Ramos (cell line): ENCODE results near the gene CLCN1.

Experiments
- in situ Hi-C: fragments of 300-500 bp; cut with MboI; formaldehyde crosslinking; loops from one replicate; pipeline ENCODE4 v1.14.3; 2022; ENCODE audit warnings: low sequenced_read_pairs; ENCODE audit not compliant: unreplicated experiment

The CLCN1 gene

DNA sequence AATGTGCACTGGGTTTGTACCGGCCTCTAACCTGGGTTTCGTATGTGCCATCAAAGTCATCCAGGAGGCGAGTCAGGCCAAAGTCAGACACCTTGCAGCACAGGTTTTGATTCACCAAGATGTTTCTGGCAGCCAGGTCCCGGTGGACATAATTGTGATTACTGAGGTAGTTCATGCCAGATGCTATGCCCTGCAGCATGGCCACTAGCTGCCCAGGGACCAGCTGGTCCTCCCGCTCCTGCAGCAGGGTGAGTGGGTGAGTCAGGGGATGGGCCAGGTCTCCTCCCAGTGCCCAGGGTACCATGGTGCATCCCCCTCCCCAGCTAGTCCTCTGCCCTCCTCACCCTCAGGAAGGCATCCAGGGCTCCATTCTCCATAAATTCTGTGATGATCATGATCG, 78.9 kb downstream of the CLCN1 start:
- in situ Hi-C loops = no loop called here

DNA sequence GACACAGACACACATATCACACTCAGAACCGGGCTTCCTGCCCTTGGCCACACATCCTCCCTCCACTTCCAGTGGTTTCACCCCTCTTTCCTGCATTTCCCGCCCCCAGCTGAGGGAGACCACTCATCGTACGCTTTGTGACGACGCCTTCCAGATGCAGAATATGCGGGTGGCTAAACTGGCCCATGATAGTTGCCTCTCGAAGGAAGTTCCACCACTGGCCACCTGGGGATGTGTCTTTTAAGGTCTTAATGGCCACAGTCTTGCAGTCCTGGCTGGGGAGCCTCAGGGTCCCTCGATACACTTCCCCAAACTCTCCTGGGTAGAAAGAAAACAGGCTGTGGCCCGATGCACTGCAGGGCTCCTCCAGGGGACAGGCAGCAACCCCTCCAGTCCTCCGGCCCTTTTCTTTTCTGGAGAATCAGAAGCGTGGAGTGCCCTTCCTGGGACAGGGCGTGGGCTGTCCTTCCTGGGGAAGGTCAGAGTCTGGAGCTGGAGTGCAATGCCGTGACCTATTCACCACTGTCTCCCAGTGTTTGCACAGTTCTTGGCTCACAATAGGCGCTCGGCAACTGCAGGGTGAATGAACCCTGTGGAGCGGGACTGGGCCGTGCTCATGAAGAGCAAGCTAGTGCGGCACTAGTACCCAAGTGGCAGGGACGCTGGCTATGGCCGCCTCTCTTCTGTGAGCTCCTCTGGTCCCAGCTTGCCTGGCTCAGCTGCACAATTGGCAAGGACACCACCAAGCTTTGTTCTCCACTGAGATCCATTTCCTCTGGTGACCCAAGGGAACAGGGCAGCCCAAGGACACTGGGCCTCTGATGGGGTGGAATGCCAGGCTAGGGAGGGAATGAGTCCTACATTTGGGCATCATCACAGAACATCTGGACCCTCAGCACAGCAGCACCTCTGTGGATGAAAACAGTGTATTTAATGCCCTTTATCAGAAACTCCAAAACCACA, 79.6 kb downstream of the CLCN1 start:
- in situ Hi-C loops = no loop called here

DNA sequence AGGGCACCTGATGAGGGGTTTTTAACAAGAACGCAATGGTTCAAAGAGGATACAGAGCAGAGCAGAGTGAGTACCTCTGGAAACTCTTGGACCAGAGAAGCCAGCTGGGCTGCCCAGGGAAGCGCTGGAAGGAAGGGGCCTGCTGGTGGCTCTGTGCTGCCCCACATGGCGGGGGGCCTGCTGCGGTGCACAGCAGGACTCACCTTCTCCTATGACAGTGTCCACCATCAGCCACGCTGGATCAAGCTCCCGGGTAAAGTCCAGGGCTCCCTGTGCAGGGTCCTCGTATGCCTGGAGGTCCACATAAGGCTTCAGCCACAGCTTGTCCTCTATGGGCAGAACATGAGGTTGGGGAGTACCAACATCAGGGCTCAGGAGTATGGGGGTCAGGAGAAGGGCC, 80.3 kb downstream of the CLCN1 start:
- in situ Hi-C loops = no loop called here

DNA sequence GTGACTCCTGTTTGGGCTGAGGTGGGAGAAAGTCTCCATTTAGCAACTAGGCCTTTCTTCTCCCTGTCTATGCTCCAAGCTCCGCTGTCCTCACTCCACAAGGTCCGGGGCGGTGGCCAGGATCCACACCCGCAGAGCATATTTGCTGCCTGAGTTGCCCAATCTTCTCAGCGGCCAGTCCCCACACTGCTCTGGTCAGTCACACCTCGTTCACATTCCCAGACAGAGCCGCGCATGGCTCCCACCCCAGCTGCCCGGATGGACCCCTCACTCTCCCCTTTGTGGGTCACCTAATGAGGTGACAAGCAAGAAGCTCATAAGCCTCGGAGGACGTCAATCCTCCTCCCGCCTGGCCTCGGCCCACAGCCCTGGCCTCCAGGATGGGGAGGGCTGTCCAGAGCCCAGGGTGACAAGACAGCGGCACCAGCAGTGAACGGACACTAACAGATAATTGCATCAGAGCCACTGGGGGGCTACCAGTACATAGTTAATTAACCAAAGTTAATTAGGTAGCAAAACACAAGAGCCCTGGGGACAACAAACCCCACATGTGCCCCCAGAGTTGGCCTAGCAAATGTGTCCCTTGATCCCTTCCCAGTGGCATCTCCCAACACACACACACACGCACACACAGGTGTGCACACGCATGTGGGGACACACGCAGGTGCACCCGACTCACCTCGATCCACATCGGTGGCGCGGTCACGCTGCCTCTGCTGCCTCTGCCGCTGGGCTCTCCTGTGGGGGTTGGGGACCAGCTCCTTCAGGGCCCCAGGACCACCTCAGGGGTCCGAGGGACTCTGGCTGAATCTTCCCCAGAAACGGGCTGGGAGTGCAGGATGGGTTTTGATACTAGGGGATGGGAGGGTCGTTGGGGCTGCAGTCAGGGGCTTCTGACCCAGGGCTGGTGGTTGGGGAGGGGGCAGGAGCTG, 81.0 kb downstream of the CLCN1 start:
- in situ Hi-C loops = no loop called here

DNA sequence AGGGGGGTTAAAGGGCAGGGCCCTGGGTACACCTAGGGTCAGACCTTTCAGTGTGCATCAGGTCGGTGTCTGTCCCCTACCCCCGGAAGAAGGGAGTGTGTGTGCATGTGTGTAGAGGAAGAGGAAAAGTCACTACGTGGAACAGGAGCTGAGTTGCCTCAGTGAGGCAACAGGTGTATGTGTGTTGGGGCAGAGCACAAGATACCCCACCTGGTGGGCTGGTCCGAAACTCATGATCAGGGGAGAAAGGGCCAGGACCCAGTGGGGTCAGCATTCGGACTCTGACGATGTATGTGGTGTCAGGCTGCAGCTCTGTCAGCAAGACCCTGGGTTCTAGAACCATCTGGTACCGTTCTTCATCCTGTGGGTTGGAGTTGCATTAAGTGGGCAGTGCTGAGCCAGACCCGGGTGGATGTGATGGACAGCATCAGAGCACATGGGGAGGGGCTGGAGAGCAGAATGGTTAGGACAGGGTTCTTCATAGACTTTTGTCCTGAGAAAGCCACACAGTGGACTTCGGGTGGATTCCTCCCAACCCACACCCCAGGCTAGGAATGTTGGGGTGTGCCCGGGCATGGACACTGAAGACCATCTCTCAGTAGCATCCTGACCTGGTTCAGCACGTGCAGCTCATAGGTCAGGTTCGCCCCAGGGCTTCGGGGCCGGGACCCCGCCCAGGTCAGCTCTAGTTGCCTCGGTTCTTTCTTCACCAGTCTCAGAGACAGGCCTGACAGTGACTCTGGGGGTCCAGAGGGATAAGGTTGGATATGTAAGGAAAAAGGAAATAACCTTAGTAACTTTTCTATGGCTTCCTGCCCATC, 82.0 kb downstream of the CLCN1 start:
- in situ Hi-C loops = no loop called here

DNA sequence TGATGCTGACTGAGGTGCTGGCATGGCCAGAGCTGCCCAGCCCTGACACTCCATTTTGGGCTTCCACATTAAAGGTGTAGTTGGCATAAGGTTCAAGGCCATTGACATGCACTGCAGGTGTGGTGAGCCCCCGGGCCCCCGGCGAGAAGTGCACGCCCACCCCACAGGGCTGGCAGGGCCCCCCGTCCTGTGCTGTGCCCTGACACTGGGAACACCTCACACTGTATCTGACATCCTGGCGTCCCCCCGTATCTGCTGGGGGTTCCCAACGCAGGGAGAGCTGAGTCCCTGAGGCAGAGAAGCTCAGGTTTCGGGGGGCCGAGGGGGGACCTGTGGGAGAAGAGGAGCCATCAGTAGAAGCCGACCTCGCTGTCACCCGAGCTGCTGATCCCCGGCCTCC, 82.7 kb downstream of the CLCN1 start:
- in situ Hi-C loops = no loop called here

DNA sequence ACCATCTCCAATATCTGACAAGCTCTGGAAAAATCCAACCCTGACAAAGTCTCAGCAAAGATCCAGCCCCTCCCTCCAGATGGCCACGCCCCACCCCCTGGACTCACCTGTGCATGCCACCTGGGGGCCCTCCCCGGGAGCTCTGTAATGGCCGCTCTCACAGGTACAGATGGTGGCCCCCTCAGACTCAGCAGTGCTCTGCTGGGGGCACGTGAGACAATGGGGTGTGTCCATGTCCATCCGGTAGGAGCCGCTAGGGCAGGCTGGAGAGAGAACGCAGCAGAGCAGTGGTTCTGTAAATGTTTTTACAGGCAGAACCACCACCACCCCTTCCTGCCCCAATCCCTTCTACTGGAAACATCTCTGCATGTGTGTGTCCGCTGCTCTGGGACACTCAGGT, 83.2 kb downstream of the CLCN1 start:
- in situ Hi-C loops = no loop called here

DNA sequence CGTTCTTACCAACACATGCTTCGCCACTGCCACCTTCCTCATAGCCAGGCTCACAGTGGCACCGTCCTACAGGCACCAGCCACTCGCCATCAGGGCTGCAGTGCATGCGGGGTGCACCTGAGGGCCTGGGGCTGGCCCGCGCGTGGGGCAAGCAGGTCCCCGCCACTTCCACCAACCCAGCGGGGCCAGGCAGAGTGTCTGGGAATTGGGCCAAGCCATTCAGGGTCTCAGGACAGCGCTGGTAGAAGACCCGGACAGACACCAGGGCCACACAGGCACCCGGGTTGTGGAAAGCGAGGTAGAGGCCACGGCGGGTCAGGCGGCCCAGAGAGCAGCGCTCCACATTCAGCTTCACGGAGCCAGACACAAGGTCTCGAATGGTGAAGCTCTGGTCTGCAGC, 83.7 kb downstream of the CLCN1 start:
- in situ Hi-C loops = no loop called here

DNA sequence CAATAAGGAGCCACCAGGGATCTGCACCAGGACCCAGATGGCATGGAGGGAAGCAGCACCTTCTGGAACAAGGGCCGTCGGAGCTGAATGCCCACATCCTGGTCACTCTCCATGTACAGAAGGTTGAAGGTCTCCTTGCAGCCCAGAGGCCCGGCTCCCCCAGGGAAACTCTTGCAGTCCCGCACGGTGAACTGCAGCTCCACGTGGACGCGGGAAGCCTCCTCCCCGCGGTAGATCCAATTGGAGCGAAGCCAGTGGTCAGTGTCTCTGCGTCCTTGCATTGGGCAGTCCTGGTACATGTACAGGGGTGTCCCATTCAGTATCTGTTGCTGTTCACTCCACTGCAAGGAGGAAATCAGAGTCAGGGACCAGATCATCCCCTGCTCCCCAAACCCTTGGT, 85.4 kb downstream of the CLCN1 start:
- in situ Hi-C loops = no loop called here
